GM23338 (cell line): Measurements from ENCODE around the gene SLC6A3. TPM values are rescaled to one million over a fixed set of nuclear protein-coding genes. Genes with fewer than 3 reads are reported as not detected.

Source experiments
- CREB1 ChIP-seq: fragments of 250-450 bp; sonication (Bioruptor Pico); IDR thresholded peaks from 2 replicates; pipeline ENCODE4 v1.5.0; 2020; ENCODE audit warnings: low read depth, mild to moderate bottlenecking, moderate library complexity
- EZH2 ChIP-seq: fragments of 200-600 bp; sonication (generic); IDR thresholded peaks from one replicate; pipeline ENCODE4 v1.8.0; 2017; ENCODE audit warnings: antibody characterized with exemption, mild to moderate bottlenecking, low read depth; ENCODE audit not compliant: unreplicated experiment
- NANOG ChIP-seq: IDR thresholded peaks from 2 replicates; pipeline ENCODE4 v1.6.1; 2016; ENCODE audit warnings: antibody characterized with exemption, borderline replicate concordance
- POLR2AphosphoS5 ChIP-seq: IDR thresholded peaks from 2 replicates; pipeline ENCODE4 v1.6.1; 2016; ENCODE audit warnings: antibody characterized with exemption, low read depth
- REST ChIP-seq: IDR thresholded peaks from one replicate; pipeline ENCODE4 v1.6.1; 2018; ENCODE audit warnings: antibody characterized with exemption; ENCODE audit not compliant: unreplicated experiment
- polyA plus RNA-seq: library from polyadenylated mRNA; unstranded; fragments of >200 nt; fragmentation: Nextera tagmentation; extraction: Ambion mirVana; gene quantifications from 2 replicates; pipeline ENCODE4 v1.2.1, GENCODE V29; 2016
- total RNA-seq: library from RNA; depleted of rRNA; stranded (reverse); fragments of >200 nt; shearing (Covaris generic); gene quantifications from 2 replicates; pipeline ENCODE4 v1.2.3, GENCODE V29; 2014
- TF ChIP-seq, protein P1 (sequence below): fragments of 250-450 bp; sonication (Bioruptor Pico); IDR thresholded peaks from 2 replicates; pipeline ENCODE4 v1.5.0; 2020; ENCODE audit warnings: mild to moderate bottlenecking, moderate library complexity
- TF ChIP-seq, protein P2 (sequence below): IDR thresholded peaks from 2 replicates; pipeline ENCODE4 v1.6.1; 2016; ENCODE audit warnings: antibody characterized with exemption

The SLC6A3 gene
- total and polyA plus RNA-seq, 2 experiments from 2014 or later, result 0.76 to 1.0 TPM

GRCh38 chr5:1418921-1419280 lies 26.3 kb downstream of the SLC6A3 start (continued):
- TF ChIP-seq, protein P1, sequence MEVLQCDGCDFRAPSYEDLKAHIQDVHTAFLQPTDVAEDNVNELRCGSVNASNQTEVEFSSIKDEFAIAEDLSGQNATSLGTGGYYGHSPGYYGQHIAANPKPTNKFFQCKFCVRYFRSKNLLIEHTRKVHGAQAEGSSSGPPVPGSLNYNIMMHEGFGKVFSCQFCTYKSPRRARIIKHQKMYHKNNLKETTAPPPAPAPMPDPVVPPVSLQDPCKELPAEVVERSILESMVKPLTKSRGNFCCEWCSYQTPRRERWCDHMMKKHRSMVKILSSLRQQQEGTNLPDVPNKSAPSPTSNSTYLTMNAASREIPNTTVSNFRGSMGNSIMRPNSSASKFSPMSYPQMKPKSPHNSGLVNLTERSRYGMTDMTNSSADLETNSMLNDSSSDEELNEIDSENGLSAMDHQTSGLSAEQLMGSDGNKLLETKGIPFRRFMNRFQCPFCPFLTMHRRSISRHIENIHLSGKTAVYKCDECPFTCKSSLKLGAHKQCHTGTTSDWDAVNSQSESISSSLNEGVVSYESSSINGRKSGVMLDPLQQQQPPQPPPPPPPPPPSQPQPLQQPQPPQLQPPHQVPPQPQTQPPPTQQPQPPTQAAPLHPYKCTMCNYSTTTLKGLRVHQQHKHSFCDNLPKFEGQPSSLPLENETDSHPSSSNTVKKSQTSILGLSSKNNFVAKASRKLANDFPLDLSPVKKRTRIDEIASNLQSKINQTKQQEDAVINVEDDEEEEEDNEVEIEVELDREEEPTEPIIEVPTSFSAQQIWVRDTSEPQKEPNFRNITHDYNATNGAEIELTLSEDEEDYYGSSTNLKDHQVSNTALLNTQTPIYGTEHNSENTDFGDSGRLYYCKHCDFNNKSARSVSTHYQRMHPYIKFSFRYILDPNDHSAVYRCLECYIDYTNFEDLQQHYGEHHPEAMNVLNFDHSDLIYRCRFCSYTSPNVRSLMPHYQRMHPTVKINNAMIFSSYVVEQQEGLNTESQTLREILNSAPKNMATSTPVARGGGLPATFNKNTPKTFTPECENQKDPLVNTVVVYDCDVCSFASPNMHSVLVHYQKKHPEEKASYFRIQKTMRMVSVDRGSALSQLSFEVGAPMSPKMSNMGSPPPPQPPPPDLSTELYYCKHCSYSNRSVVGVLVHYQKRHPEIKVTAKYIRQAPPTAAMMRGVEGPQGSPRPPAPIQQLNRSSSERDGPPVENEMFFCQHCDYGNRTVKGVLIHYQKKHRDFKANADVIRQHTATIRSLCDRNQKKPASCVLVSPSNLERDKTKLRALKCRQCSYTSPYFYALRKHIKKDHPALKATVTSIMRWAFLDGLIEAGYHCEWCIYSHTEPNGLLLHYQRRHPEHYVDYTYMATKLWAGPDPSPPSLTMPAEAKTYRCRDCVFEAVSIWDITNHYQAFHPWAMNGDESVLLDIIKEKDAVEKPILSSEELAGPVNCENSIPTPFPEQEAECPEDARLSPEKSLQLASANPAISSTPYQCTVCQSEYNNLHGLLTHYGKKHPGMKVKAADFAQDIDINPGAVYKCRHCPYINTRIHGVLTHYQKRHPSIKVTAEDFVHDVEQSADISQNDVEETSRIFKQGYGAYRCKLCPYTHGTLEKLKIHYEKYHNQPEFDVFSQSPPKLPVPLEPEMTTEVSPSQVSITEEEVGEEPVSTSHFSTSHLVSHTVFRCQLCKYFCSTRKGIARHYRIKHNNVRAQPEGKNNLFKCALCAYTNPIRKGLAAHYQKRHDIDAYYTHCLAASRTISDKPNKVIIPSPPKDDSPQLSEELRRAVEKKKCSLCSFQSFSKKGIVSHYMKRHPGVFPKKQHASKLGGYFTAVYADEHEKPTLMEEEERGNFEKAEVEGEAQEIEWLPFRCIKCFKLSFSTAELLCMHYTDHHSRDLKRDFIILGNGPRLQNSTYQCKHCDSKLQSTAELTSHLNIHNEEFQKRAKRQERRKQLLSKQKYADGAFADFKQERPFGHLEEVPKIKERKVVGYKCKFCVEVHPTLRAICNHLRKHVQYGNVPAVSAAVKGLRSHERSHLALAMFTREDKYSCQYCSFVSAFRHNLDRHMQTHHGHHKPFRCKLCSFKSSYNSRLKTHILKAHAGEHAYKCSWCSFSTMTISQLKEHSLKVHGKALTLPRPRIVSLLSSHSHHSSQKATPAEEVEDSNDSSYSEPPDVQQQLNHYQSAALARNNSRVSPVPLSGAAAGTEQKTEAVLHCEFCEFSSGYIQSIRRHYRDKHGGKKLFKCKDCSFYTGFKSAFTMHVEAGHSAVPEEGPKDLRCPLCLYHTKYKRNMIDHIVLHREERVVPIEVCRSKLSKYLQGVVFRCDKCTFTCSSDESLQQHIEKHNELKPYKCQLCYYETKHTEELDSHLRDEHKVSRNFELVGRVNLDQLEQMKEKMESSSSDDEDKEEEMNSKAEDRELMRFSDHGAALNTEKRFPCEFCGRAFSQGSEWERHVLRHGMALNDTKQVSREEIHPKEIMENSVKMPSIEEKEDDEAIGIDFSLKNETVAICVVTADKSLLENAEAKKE (CRISPR knock-in tag), result no peak
- TF ChIP-seq CREB1, result no peak
- TF ChIP-seq REST, result no peak
- no peak for TF ChIP-seq EZH2
- no peak for TF ChIP-seq POLR2AphosphoS5
- TF ChIP-seq, protein P2, sequence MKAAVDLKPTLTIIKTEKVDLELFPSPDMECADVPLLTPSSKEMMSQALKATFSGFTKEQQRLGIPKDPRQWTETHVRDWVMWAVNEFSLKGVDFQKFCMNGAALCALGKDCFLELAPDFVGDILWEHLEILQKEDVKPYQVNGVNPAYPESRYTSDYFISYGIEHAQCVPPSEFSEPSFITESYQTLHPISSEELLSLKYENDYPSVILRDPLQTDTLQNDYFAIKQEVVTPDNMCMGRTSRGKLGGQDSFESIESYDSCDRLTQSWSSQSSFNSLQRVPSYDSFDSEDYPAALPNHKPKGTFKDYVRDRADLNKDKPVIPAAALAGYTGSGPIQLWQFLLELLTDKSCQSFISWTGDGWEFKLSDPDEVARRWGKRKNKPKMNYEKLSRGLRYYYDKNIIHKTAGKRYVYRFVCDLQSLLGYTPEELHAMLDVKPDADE, result no peak
- TF ChIP-seq NANOG, result no peak
